H1 (cell line): Measurements from ENCODE around the gene TTF1. TPM values are rescaled to one million over a fixed set of nuclear protein-coding genes. Genes with fewer than 3 reads are reported as not detected.

Source experiments
- ASH2L ChIP-seq: fragments of 200-600, 300-600 bp; sonication (generic); IDR thresholded peaks from one replicate; pipeline ENCODE4 v1.7.1; 2017; ENCODE audit warnings: low read length
- CEBPB ChIP-seq: IDR thresholded peaks from 2 replicates; pipeline ENCODE4 v1.6.1; 2012; ENCODE audit warnings: low read depth, low read length
- NANOG ChIP-seq: IDR thresholded peaks from 2 replicates; pipeline ENCODE4 v1.6.1; 2011; ENCODE audit warnings: low read length, low read depth, mild to moderate bottlenecking, inconsistent platforms; ENCODE audit not compliant: insufficient read depth, poor library complexity, severe bottlenecking
- POLR2AphosphoS5 ChIP-seq: IDR thresholded peaks from 2 replicates; pipeline ENCODE4 v1.6.1; 2011; ENCODE audit warnings: low read depth, low read length
- SIX5 ChIP-seq: IDR thresholded peaks from 2 replicates; pipeline ENCODE4 v1.6.1; 2011; ENCODE audit warnings: mild to moderate bottlenecking, low read depth, low read length
- SRF ChIP-seq: IDR thresholded peaks from 2 replicates; pipeline ENCODE4 v1.6.1; 2011; ENCODE audit warnings: mild to moderate bottlenecking, low read depth, low read length, moderate library complexity
- TAF1 ChIP-seq: IDR thresholded peaks from 2 replicates; pipeline ENCODE4 v1.6.1; 2011; ENCODE audit warnings: mild to moderate bottlenecking, low read depth, low read length
- polyA plus RNA-seq, 7 experiments: library from polyadenylated mRNA; depleted of rRNA in 3 of 7; stranded (reverse) in 5 of 7; unstranded in 2 of 7; fragments of >200 nt in 5 of 7; fragments of 200-250 nt in 2 of 7; gene quantifications; 1 replicate in 5 of 7; 2 replicates in 1 of 7; 4 replicates in 1 of 7; pipeline versions ENCODE4 v1.2.1 to v1.2.3, GENCODE V29; 2011 to 2013; ENCODE audit warnings: missing spikeins in 2 of 7, mixed read lengths in 2 of 7
- total RNA-seq: library from RNA; stranded (reverse); fragmentation: NEBNext Ultra II Directional; extraction: Animal tissue kit (Norgen Biotek cat#: 25700); gene quantifications from 2 replicates; pipeline ENCODE4 v1.2.1, GENCODE V29; 2021

TTF1 gene
- total and polyA plus RNA-seq, 2 of the 8 experiments (the other 6 are each of a cell fraction or from before 2014, with no cell fraction given) = 7.8 to 22.2 TPM

DNA sequence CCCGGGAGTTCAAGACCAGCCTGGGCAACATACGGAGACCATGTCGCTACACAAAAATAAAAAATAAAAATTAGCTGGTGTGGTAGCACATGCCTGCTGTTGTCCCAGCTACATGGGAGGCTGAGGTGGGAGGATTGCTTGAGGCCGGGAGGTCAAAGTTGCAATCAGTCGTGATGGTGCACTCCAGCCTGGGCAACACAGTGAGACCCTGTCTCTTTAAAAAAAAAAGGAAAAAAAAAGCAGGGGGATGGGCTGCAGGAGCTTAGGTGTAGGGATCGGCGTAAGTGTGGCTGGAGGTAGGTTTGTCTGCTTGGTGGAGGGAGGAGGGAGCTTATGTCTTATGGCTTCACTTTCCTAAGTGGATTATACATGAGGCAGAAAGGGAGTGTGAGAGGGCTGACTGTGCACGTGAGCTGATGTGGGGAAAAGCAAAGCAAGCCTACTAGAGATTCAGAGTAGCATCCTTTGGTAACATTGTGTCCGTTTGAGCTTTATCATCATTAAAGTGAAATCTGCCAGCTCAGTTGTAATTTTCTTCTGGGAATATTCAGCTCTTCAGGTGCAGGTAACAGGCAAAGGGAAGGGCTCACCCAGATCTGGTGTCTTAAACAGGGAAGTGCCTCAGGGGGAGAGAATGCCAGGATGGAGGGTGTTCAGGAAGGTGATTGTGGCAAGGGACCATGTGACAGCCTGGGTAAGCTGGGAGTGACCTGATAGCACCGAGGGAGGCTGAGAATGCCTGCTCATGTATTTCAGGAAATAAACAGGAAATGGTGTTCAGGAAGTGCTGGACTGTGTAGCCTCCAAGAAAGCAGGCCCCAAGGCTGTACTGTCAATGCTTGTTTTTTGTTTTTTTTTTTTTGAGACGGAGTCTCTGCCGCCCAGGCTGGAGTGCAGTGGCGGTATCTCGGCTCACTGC is 34.2 kb downstream of the TTF1 start (continued):
- TF ChIP-seq POLR2AphosphoS5 (no peak), ASH2L (no peak), TAF1 (no peak), SRF (no peak), NANOG (no peak), CEBPB (no peak), SIX5 (no peak)
